ENCODE data around the gene DSTN.

DNA sequence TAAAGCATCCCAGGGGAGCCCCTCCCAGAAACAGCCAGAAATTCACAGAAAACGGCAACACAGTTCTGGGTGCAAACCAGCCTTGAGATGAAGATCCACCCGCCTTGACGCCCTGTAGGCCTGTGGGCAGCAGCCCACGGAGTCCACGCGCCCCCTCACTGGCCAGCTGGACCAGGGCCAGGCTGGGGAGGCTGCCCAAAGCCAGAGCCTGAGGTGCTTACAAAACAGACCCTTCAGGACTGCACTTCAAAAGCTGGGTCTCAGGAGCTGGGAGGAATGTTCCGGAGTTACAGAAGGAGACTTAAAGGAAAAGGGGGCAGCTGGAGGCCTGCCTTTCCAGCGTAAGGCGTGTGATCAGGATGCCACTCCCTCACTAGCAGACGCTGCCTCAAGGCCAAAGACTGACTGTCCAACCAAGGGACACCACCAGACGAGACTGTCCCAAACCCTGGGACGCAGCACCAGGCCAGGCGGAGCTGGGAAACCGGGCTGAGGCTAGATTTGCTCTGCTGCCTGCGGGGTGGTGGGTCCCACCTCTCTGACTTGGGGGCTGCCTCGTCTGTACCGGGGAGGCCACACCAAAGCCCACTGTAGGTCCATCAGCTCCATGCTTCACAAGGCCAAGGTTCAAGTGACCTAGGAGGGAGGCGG is 64.1 kb downstream of the DSTN start:
- TF ChIP-seq, protein P1, sequence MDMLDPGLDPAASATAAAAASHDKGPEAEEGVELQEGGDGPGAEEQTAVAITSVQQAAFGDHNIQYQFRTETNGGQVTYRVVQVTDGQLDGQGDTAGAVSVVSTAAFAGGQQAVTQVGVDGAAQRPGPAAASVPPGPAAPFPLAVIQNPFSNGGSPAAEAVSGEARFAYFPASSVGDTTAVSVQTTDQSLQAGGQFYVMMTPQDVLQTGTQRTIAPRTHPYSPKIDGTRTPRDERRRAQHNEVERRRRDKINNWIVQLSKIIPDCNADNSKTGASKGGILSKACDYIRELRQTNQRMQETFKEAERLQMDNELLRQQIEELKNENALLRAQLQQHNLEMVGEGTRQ (IDR thresholded peaks at IDR 0.05; ENCODE audit: low read depth, low read length) = no peak
- TF ChIP-seq, protein P2, sequence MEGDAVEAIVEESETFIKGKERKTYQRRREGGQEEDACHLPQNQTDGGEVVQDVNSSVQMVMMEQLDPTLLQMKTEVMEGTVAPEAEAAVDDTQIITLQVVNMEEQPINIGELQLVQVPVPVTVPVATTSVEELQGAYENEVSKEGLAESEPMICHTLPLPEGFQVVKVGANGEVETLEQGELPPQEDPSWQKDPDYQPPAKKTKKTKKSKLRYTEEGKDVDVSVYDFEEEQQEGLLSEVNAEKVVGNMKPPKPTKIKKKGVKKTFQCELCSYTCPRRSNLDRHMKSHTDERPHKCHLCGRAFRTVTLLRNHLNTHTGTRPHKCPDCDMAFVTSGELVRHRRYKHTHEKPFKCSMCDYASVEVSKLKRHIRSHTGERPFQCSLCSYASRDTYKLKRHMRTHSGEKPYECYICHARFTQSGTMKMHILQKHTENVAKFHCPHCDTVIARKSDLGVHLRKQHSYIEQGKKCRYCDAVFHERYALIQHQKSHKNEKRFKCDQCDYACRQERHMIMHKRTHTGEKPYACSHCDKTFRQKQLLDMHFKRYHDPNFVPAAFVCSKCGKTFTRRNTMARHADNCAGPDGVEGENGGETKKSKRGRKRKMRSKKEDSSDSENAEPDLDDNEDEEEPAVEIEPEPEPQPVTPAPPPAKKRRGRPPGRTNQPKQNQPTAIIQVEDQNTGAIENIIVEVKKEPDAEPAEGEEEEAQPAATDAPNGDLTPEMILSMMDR (conservative IDR thresholded peaks at IDR 0.05; ENCODE audit: low read depth, low read length) = no peak
